ENCODE data around the gene OR6B1.

GRCh38 chr7:144032516-144032915, 32.4 kb downstream of the OR6B1 start:
- no peak for TF ChIP-seq CTCF (IDR thresholded peaks at IDR 0.05)
- no peak for TF ChIP-seq ZFX (IDR thresholded peaks at IDR 0.05; ENCODE audit: borderline replicate concordance)

Data from 22Rv1 (cell line).